Measurements from ENCODE around the gene PPP3CA.

PPP3CA gene

DNA sequence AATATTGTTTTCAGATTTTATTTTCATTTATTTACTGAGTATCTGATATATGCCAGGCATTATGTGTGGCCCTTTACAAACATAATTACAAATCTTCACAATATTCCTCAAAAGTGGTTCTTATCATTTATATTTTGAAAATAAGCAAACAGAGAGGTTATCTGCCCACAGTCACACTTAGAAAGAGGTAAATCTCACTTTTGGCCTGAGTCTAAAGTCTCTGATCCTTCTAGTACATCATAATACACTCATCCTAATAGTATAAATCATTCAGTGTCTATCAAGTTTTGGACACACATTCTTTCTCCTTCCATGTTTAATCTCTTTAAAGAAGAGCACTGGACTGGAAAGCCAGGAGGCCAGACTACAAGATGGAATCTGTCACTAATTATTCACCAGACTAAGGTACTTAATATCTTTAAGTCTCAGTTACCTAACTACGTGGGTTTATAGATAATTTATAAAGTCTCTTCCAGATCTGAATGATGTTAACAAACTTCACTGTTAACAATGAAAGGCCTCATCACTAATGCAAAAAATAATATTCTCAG lies 281.3 kb downstream of the PPP3CA start:
- TF ChIP-seq RAD21 (IDR thresholded peaks at IDR 0.05; ENCODE audit: low read depth) (no peak), EP300 (IDR thresholded peaks at IDR 0.05; ENCODE audit: borderline replicate concordance) (no peak), NFIC (IDR thresholded peaks at IDR 0.05) (no peak), TAF1 (IDR thresholded peaks at IDR 0.05; ENCODE audit: low read depth) (no peak), CREB1 (IDR thresholded peaks at IDR 0.05; ENCODE audit: low read depth) (no peak), TEAD4 (IDR thresholded peaks at IDR 0.05) (no peak), ZBTB7A (IDR thresholded peaks at IDR 0.05; ENCODE audit: low read depth) (no peak), EGR1 (IDR thresholded peaks at IDR 0.05) (no peak), FOXM1 (IDR thresholded peaks at IDR 0.05; ENCODE audit: borderline replicate concordance, low read depth) (no peak), YY1 (IDR thresholded peaks at IDR 0.05; ENCODE audit: low read depth) (no peak), TCF12 (IDR thresholded peaks at IDR 0.05; ENCODE audit: low read depth) (no peak), CEBPB (IDR thresholded peaks at IDR 0.05) (no peak)
- TF ChIP-seq, protein P1, sequence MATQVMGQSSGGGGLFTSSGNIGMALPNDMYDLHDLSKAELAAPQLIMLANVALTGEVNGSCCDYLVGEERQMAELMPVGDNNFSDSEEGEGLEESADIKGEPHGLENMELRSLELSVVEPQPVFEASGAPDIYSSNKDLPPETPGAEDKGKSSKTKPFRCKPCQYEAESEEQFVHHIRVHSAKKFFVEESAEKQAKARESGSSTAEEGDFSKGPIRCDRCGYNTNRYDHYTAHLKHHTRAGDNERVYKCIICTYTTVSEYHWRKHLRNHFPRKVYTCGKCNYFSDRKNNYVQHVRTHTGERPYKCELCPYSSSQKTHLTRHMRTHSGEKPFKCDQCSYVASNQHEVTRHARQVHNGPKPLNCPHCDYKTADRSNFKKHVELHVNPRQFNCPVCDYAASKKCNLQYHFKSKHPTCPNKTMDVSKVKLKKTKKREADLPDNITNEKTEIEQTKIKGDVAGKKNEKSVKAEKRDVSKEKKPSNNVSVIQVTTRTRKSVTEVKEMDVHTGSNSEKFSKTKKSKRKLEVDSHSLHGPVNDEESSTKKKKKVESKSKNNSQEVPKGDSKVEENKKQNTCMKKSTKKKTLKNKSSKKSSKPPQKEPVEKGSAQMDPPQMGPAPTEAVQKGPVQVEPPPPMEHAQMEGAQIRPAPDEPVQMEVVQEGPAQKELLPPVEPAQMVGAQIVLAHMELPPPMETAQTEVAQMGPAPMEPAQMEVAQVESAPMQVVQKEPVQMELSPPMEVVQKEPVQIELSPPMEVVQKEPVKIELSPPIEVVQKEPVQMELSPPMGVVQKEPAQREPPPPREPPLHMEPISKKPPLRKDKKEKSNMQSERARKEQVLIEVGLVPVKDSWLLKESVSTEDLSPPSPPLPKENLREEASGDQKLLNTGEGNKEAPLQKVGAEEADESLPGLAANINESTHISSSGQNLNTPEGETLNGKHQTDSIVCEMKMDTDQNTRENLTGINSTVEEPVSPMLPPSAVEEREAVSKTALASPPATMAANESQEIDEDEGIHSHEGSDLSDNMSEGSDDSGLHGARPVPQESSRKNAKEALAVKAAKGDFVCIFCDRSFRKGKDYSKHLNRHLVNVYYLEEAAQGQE (IDR thresholded peaks at IDR 0.05; ENCODE audit: low read depth) = no peak
- TF ChIP-seq, protein P2, sequence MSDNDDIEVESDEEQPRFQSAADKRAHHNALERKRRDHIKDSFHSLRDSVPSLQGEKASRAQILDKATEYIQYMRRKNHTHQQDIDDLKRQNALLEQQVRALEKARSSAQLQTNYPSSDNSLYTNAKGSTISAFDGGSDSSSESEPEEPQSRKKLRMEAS (IDR thresholded peaks at IDR 0.05) = no peak

DNA sequence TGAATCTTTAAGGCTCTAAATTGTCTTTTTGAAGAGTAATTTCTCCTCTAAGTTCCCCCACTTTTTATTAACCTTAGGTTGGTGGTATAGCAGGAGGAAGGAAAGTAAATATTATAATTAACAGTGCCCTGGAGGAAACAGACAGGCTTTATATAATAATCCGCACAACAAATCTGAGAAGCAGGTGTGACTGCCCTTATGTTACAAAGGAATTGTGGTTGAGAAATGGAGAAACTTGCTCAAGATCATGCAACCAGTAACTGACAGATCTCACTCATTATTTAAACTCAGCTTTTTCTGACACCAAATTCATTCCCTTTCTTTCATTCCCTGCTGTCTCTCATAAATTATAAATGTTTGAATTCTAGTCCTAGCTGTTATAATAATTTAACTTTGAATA lies 282.0 kb downstream of the PPP3CA start:
- TF ChIP-seq CEBPB (IDR thresholded peaks at IDR 0.05) = no peak
- no peak for TF ChIP-seq EP300 (IDR thresholded peaks at IDR 0.05; ENCODE audit: borderline replicate concordance)
- TF ChIP-seq FOXM1 (IDR thresholded peaks at IDR 0.05; ENCODE audit: borderline replicate concordance, low read depth) = no peak
- TF ChIP-seq, protein P1 (IDR thresholded peaks at IDR 0.05; ENCODE audit: low read depth) = no peak
- no peak for TF ChIP-seq ZBTB7A (IDR thresholded peaks at IDR 0.05; ENCODE audit: low read depth)
- no peak for TF ChIP-seq YY1 (IDR thresholded peaks at IDR 0.05; ENCODE audit: low read depth)
- no peak for TF ChIP-seq TEAD4 (IDR thresholded peaks at IDR 0.05)
- no peak for TF ChIP-seq RAD21 (IDR thresholded peaks at IDR 0.05; ENCODE audit: low read depth)
- no peak for TF ChIP-seq EGR1 (IDR thresholded peaks at IDR 0.05)
- TF ChIP-seq, protein P3, sequence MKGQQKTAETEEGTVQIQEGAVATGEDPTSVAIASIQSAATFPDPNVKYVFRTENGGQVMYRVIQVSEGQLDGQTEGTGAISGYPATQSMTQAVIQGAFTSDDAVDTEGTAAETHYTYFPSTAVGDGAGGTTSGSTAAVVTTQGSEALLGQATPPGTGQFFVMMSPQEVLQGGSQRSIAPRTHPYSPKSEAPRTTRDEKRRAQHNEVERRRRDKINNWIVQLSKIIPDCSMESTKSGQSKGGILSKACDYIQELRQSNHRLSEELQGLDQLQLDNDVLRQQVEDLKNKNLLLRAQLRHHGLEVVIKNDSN (IDR thresholded peaks at IDR 0.05) = no peak
- TF ChIP-seq TAF1 (IDR thresholded peaks at IDR 0.05; ENCODE audit: low read depth) = no peak
- no peak for TF ChIP-seq NFIC (IDR thresholded peaks at IDR 0.05)
- no peak for TF ChIP-seq TCF12 (IDR thresholded peaks at IDR 0.05; ENCODE audit: low read depth)
- TF ChIP-seq, protein P2 (IDR thresholded peaks at IDR 0.05) = no peak
- TF ChIP-seq CREB1 (IDR thresholded peaks at IDR 0.05; ENCODE audit: low read depth) = no peak

DNA sequence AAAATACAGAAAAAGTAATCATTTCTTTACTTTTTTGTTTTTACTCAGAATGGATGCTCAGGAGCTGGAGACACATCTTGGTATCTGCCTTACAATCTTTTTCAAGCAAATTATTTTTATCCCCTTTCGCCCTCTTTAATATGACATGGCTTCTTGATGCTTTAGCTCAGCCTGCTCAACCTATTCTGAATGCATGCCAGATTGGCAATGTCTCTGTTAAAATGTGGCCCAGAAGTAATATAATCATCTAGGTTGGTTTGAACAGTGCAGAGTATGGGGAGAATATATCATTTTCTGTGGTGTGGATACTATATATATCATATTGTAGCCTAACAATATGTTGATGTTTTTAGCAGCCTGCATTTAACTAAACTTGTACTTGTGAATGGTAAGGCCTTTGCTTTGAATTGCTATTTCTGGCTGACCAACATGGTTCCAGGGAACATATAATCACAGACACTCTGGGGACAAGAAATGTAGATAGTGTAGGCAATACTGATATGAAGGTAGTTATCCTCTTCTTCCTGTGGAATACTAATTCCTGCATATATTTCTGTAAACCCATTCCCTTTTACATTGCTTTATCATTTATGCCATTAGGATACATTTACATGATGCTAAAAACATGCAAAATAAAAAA lies 282.7 kb downstream of the PPP3CA start:
- TF ChIP-seq ZBTB7A (IDR thresholded peaks at IDR 0.05; ENCODE audit: low read depth) = no peak
- TF ChIP-seq TEAD4 (IDR thresholded peaks at IDR 0.05) = no peak
- no peak for TF ChIP-seq YY1 (IDR thresholded peaks at IDR 0.05; ENCODE audit: low read depth)
- no peak for TF ChIP-seq NFIC (IDR thresholded peaks at IDR 0.05)
- TF ChIP-seq CREB1 (IDR thresholded peaks at IDR 0.05; ENCODE audit: low read depth) = no peak
- no peak for TF ChIP-seq TAF1 (IDR thresholded peaks at IDR 0.05; ENCODE audit: low read depth)
- TF ChIP-seq EGR1 (IDR thresholded peaks at IDR 0.05) = no peak
- TF ChIP-seq, protein P3 (IDR thresholded peaks at IDR 0.05) = no peak
- no peak for TF ChIP-seq FOXM1 (IDR thresholded peaks at IDR 0.05; ENCODE audit: borderline replicate concordance, low read depth)
- no peak for TF ChIP-seq CEBPB (IDR thresholded peaks at IDR 0.05)
- TF ChIP-seq, protein P2 (IDR thresholded peaks at IDR 0.05) = no peak
- TF ChIP-seq, protein P1 (IDR thresholded peaks at IDR 0.05; ENCODE audit: low read depth) = no peak
- no peak for TF ChIP-seq EP300 (IDR thresholded peaks at IDR 0.05; ENCODE audit: borderline replicate concordance)
- no peak for TF ChIP-seq RAD21 (IDR thresholded peaks at IDR 0.05; ENCODE audit: low read depth)
